Heart right ventricle (tissue), 16 donors: ENCODE measurements around the gene ARHGAP4. TPM values are rescaled to one million over a fixed set of nuclear protein-coding genes. Genes with fewer than 3 reads are reported as not detected.

Experiments used
- ATAC-seq, 8 donors: fragments of 200-7000 bp; cut with Tn5 transposase; one replicate each; pipeline ENCODE4 v1.9.1; 2020; ENCODE audit warnings: mild to moderate bottlenecking in 8 of 8, moderate library complexity in 8 of 8, moderate number of reproducible peaks in 1 of 8
- DNase-seq, 2 donors: peaks; one replicate each; pipeline ENCODE4 v3.0.0-alpha.2; 2020
- H3K27ac ChIP-seq, 10 donors: fragments of 200-600 bp; sonication (generic) in 2 of 10; one replicate each; pipeline versions ENCODE4 v1.5.0 to v1.8.0; 2020 to 2022; ENCODE audit warnings: mild to moderate bottlenecking in 3 of 10
- H3K27me3 ChIP-seq, 7 donors: fragments of 200-600 bp; one replicate each; pipeline ENCODE4 v1.8.0; 2021 to 2022; ENCODE audit warnings: mild to moderate bottlenecking in 2 of 7
- H3K36me3 ChIP-seq, 9 donors: fragments of 200-600 bp; sonication (generic) in 1 of 9; one replicate each; pipeline versions ENCODE4 v1.5.0 to v1.8.0; 2020 to 2022; ENCODE audit warnings: mild to moderate bottlenecking in 2 of 9
- H3K4me1 ChIP-seq, 9 donors: fragments of 200-600 bp; sonication (generic) in 1 of 9; one replicate each; pipeline versions ENCODE4 v1.5.0 to v1.8.0; 2020 to 2022; ENCODE audit warnings: mild to moderate bottlenecking in 4 of 9
- H3K4me3 ChIP-seq, 10 donors: fragments of 200-600 bp; sonication (generic) in 2 of 10; one replicate each; pipeline versions ENCODE4 v1.5.0 to v1.8.0; 2020 to 2022; ENCODE audit warnings: mild to moderate bottlenecking in 7 of 10, moderate library complexity in 2 of 10
- H3K9me3 ChIP-seq, 11 donors: fragments of 200-600 bp in 10 of 11; sonication (generic) in 2 of 11; one replicate each; pipeline versions ENCODE4 v1.5.0 to v1.8.0; 2013 to 2022; ENCODE audit warnings: mild to moderate bottlenecking in 2 of 11, control low read depth in 1 of 11, moderate library complexity in 1 of 11
- WGBS, 2 donors: extraction: QIAGEN DNeasy Blood & Tissue Kit; methylation state at CpG; one replicate each; pipeline ENCODE4 v1.1.7; 2013; ENCODE audit warnings: inconsistent platforms in 1 of 2; 5-methylcytosine and 5-hydroxymethylcytosine counted together
- intact Hi-C, 10 donors: fragments of 100-400 bp; cut with DNase I; formaldehyde crosslinking; loops; one replicate each; pipeline versions ENCODE4 v1.11.1 to v1.14.2; 2022
- polyA plus RNA-seq, 2 donors: library from polyadenylated mRNA; stranded (reverse); fragments of 200-250 nt; gene quantifications; one replicate each; pipeline ENCODE4 v1.2.3, GENCODE V29; 2013
- total RNA-seq, 10 donors: library from RNA; stranded (reverse); fragmentation: NEBNext Ultra II Directional in 3 of 10; extraction: Animal tissue kit (Norgen Biotek cat#: 25700) in 3 of 10; gene quantifications; one replicate each; pipeline versions ENCODE4 v1.2.1 to v1.2.4, GENCODE V29; 2021 to 2023
- TF ChIP-seq, protein P1 (sequence below), 9 donors: fragments of 200-600 bp; sonication (generic) in 2 of 9; IDR thresholded peaks; one replicate each; pipeline versions ENCODE4 v1.5.0 to v1.8.0; 2021 to 2022; ENCODE audit warnings: antibody characterized with exemption in 9 of 9, mild to moderate bottlenecking in 5 of 9, moderate library complexity in 1 of 9
- donor health status: Arrhythmogenic right ventricular cardiomyopathy.
- donor health status: ischemic (EF 13 %, LVEDD 7.1; RV severe dilation, severe dysfunction).
- donor health status: healthy with polysubstance abuse.
- donor health status: DM: no; HTN: yes; CAD: no.
- donor health status: DM: no; HTN: no; CAD: no.
- donor health status: ischemic (EF 25% LVEDD 6.9; RV normal size, moderate dysfunction).
- donor health status: ischemic (EF 25% LVEDD 5.7; RV mildly dilated, moderate dysfunction).
- donor health status: healthy.
- donor health status: DM: yes; HTN: yes; CAD: no.
- donor health status: Ischemic cardiomyopathy.
- donor health status: ischemic (EF 35%, LVEDD 5.7; RV mildly dilated, moderate dysfunction).
- donor health status: nonischemic (EF 11% LVEDD 7.7; RV severe dilation, severe dysfunction).
- donor health status: DM: yes; HTN: yes; CAD: no.
- donor health status: PGD.
- donor health status: ischemic (EF 29% LVEDD 5.4; RV normal size, mild dysfunction).
- donor health status: nonischemic (EF 23%, LVEDD 6.1; RV moderate dilation, normal function).

The ARHGAP4 gene
- total and polyA plus RNA-seq, 12 donors: 5.5 to 65.5 (median 9.3) TPM

DNA sequence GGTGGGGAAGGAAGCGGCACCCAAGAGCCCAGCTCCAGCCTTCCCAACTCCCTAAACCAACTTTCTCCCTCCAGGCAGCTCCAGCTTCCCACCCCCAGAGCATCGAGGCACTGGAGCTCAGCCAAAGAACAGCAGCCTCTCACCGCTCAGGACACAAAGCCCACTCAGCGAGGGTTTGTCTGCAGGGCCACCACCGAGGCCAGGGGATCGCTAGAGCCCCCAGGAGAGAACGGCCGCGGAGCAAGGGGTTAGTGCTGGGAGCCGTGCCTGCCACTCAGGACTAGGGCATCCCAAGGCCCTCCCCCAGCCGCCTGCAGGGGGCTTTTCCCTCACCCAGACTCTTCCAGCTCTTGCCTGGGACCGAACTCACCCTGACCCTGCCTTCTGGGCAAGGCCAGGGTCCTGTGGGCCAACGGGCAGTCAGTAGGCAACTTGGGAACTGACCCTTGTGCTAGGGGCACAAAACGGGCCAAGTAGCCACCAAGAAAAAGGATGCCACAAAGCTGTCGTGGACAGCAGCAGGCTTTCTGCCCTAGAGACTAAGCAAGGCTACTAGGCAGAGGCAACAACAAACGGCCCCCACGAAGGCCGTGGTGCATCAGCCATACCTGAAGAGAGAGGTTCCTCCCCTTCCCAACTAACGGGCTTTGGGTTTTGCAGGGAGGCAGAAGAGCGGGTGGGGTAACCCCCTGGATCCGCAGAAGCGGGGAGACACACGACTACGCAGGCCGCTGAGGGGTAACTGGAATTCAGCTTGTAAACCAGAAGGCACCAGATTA lies 43.2 kb upstream of the ARHGAP4 start:
- Histone ChIP-seq H3K4me1 (peaks cover 8 to 69% (median 52%) of the 10 kb centered on the region in 9 donors), H3K36me3 (peaks cover 0 to 3% (median 0%) of the 10 kb centered on the region in 9 donors), H3K4me3 (peak overlapping the region in 9 of 10 donors; percentile 47 to 92 (median 82)), H3K27ac (peak overlapping the region in 8 of 10 donors; percentile 23 to 100 (median 79)), H3K9me3 (no peaks in the 10 kb centered on the region), H3K27me3 (peaks cover 0 to 15% (median 0%) of the 10 kb centered on the region in 7 donors)
- WGBS, 2 donors: 12 to 18% methylated on average over 23 to 25 of the region's 25 CpGs
- TF ChIP-seq, protein P1, sequence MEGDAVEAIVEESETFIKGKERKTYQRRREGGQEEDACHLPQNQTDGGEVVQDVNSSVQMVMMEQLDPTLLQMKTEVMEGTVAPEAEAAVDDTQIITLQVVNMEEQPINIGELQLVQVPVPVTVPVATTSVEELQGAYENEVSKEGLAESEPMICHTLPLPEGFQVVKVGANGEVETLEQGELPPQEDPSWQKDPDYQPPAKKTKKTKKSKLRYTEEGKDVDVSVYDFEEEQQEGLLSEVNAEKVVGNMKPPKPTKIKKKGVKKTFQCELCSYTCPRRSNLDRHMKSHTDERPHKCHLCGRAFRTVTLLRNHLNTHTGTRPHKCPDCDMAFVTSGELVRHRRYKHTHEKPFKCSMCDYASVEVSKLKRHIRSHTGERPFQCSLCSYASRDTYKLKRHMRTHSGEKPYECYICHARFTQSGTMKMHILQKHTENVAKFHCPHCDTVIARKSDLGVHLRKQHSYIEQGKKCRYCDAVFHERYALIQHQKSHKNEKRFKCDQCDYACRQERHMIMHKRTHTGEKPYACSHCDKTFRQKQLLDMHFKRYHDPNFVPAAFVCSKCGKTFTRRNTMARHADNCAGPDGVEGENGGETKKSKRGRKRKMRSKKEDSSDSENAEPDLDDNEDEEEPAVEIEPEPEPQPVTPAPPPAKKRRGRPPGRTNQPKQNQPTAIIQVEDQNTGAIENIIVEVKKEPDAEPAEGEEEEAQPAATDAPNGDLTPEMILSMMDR (IDR thresholded peaks at IDR 0.05): no peak
- no peak for ATAC-seq
- no peak for DNase-seq
- intact Hi-C loops: no loop called here

DNA sequence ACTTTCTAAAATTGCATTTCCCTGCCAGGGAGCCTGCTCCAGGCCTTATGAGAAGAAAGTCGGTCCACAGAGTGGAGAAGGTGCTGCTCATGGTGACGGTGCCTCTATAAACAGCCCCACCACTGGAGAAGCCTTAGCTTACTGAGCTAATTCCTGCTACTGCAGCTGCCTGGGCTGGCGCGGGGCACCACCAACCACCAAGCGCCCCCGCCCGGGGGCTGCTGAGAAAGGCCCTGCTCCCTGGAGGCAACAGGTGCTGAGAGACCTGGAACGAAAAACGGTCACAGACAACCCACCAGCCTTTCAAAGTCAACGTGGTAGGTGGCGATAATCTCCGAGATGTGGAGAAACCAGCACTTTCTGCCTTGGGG lies 42.7 kb upstream of the ARHGAP4 start:
- intact Hi-C loops: no loop called here
- Histone ChIP-seq H3K9me3 (no peaks in the 10 kb centered on the region), H3K27me3 (peaks cover 0 to 15% (median 0%) of the 10 kb centered on the region in 7 donors), H3K4me3 (peak overlapping the region in 8 of 10 donors; percentile 47 to 92 (median 84)), H3K36me3 (peaks cover 0 to 9% (median 0%) of the 10 kb centered on the region in 9 donors), H3K4me1 (peaks cover 8 to 65% (median 47%) of the 10 kb centered on the region in 9 donors), H3K27ac (peak overlapping the region in 6 of 10 donors; percentile 64 to 100 (median 96))
- DNase-seq: no peak
- no peak for ATAC-seq
- 15 to 27% methylated on average over 12 of the region's 12 CpGs for WGBS, 2 donors
- TF ChIP-seq, protein P1 (IDR thresholded peaks at IDR 0.05): no peak

DNA sequence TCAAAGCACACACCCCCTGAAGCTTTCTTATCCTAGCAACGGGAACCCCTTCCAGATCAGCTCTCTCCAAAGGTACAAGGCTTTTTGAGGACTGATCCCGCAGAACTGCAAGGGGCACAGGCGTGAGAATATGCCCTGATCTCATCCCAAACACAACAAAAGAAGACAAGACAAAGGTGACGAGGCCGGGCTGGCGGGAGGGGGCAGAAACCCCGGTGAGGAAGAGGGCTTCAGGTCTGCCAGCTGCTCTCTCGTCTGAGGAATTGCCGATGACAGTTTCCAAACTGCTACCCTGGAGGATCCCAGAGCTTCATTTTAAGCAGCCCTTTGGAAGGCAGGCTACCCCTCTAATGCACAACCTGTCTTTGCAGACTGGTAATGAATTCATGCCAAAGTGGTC lies 42.2 kb upstream of the ARHGAP4 start:
- peak overlapping the region in 6 of 10 donors; percentile 4 to 92 (median 88) for H3K4me3 ChIP-seq
- 32 to 35% methylated on average over 9 of the region's 9 CpGs for WGBS, 2 donors
- no peak for DNase-seq
- H3K9me3 ChIP-seq: no peaks in the 10 kb centered on the region
- H3K27me3 ChIP-seq: peaks cover 0 to 15% (median 0%) of the 10 kb centered on the region in 7 donors
- peaks cover 8 to 60% (median 42%) of the 10 kb centered on the region in 9 donors for H3K4me1 ChIP-seq
- peak overlapping the region in 6 of 10 donors; percentile 64 to 100 (median 96) for H3K27ac ChIP-seq
- no peak for ATAC-seq
- peaks cover 0 to 14% (median 0%) of the 10 kb centered on the region in 9 donors for H3K36me3 ChIP-seq
- intact Hi-C loops: no loop called here
- TF ChIP-seq, protein P1 (IDR thresholded peaks at IDR 0.05): no peak

DNA sequence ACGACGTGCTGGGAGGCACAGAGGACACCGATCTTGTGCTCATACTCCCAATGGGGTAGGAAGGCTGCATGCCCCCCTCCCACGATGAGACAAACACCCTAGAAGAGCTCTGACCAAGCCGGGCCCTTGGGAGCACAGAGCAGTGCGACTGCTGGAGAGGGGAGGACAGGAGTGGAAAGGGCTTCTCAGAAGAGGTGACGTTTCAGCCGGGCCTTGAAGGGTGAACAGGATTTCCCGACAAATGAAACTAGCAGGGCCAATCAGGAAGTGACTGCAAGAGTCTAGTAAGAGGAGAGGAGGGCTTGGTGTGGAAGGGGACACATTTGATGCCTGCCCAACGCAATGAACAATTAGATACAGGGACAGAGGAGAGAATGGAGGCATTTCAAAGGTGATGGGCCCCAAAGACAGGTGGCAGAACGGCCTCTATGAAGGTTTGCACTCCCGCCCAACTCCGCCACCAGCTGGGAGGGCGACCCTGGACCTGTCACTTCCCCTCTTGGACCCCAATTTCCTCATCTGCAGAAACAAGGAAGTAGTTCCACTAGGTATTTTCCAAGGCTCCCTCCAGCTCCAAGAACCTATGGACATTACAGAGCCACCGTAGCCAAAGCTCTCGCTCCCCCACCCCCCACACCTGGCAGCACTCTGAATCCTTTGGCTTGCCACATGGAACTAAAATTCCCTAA lies 41.6 kb upstream of the ARHGAP4 start:
- peak overlapping the region in 6 of 10 donors; percentile 13 to 98 (median 64) for H3K27ac ChIP-seq
- TF ChIP-seq, protein P1 (IDR thresholded peaks at IDR 0.05): no peak
- DNase-seq (no peak), ATAC-seq (no peak)
- intact Hi-C loops: no loop called here
- H3K4me3 ChIP-seq: peak overlapping the region in 4 of 10 donors; percentile 3 to 86 (median 40)
- H3K27me3 ChIP-seq: peaks cover 0 to 15% (median 0%) of the 10 kb centered on the region in 7 donors
- H3K9me3 ChIP-seq: no peaks in the 10 kb centered on the region
- H3K36me3 ChIP-seq: peaks cover 0 to 19% (median 0%) of the 10 kb centered on the region in 9 donors
- WGBS, 2 donors: 52 to 64% methylated on average over 16 of the region's 16 CpGs
- peaks cover 8 to 59% (median 42%) of the 10 kb centered on the region in 9 donors for H3K4me1 ChIP-seq
